Endothelial cell (in vitro differentiated cells): ENCODE measurements around the gene CST7. TPM values are rescaled to one million over a fixed set of nuclear protein-coding genes. Genes with fewer than 3 reads are reported as not detected.

Source experiments
- DNase-seq: peaks from one replicate; pipeline ENCODE4 v3.0.0; 2021; ENCODE audit warnings: low spot score
- H3K27ac Mint-ChIP-seq: one replicate; pipeline ENCODE4 v1.8.0; 2021; ENCODE audit warnings: mixed read lengths, inconsistent platforms; ENCODE audit not compliant: unreplicated experiment
- H3K27me3 Mint-ChIP-seq: one replicate; pipeline ENCODE4 v1.8.0; 2021; ENCODE audit warnings: mild to moderate bottlenecking, moderate library complexity, mixed read lengths, inconsistent platforms; ENCODE audit not compliant: unreplicated experiment
- H3K36me3 Mint-ChIP-seq: one replicate; pipeline ENCODE4 v1.8.0; 2021; ENCODE audit warnings: mild to moderate bottlenecking, low read depth, mixed read lengths, inconsistent platforms; ENCODE audit not compliant: unreplicated experiment
- H3K4me1 Mint-ChIP-seq: one replicate; pipeline ENCODE4 v1.8.0; 2021; ENCODE audit warnings: mild to moderate bottlenecking, mixed read lengths, inconsistent platforms; ENCODE audit not compliant: unreplicated experiment
- H3K4me3 Mint-ChIP-seq: one replicate; pipeline ENCODE4 v1.8.0; 2021; ENCODE audit warnings: mild to moderate bottlenecking, mixed read lengths, inconsistent platforms; ENCODE audit not compliant: unreplicated experiment
- H3K9me3 Mint-ChIP-seq: one replicate; pipeline ENCODE4 v1.8.0; 2021; ENCODE audit warnings: mixed read lengths, inconsistent platforms; ENCODE audit not compliant: unreplicated experiment
- CTCF ChIP-seq: fragments of 200-600 bp; sonication (generic); IDR thresholded peaks from one replicate; pipeline ENCODE4 v1.5.0; 2021; ENCODE audit warnings: antibody characterized with exemption; ENCODE audit not compliant: unreplicated experiment
- total RNA-seq: library from RNA; stranded (reverse); fragmentation: NEBNext Ultra II Directional; extraction: Animal tissue kit (Norgen Biotek cat#: 25700); gene quantifications from one replicate; pipeline ENCODE4 v1.2.1, GENCODE V29; 2021; ENCODE audit not compliant: unreplicated experiment

The CST7 gene
- total RNA-seq, 1 donor from 2014 or later = not detected

GRCh38 chr20:24966317-24967012 is 17.4 kb downstream of the CST7 start:
- no peak for TF ChIP-seq CTCF
- H3K4me1 Mint-ChIP-seq = no peaks in the 10 kb centered on the region
- H3K27me3 Mint-ChIP-seq = no peaks in the 10 kb centered on the region
- no peak overlapping the region for H3K4me3 Mint-ChIP-seq
- no peak for DNase-seq
- H3K9me3 Mint-ChIP-seq = no peaks in the 10 kb centered on the region
- H3K27ac Mint-ChIP-seq = no peak overlapping the region
- H3K36me3 Mint-ChIP-seq = peaks cover 41% of the 10 kb centered on the region

- Mint-ChIP-seq H3K9me3 (no peaks in the 10 kb centered on the region), H3K4me1 (no peaks in the 10 kb centered on the region), H3K36me3 (peaks cover 36% of the 10 kb centered on the region), H3K27me3 (no peaks in the 10 kb centered on the region), H3K27ac (no peak overlapping the region), H3K4me3 (no peak overlapping the region)
- TF ChIP-seq CTCF = no peak
- no peak for DNase-seq
Measured at GRCh38 chr20:24968278-24968800, 19.3 kb downstream of the CST7 start.

GRCh38 chr20:24969186-24970029 is 20.3 kb downstream of the CST7 start:
- no peaks in the 10 kb centered on the region for H3K4me1 Mint-ChIP-seq
- TF ChIP-seq CTCF = no peak
- H3K36me3 Mint-ChIP-seq = peaks cover 40% of the 10 kb centered on the region
- H3K27me3 Mint-ChIP-seq = no peaks in the 10 kb centered on the region
- DNase-seq = no peak
- H3K4me3 Mint-ChIP-seq = no peak overlapping the region
- H3K27ac Mint-ChIP-seq = no peak overlapping the region
- H3K9me3 Mint-ChIP-seq = no peaks in the 10 kb centered on the region

GRCh38 chr20:24970030-24970553 is 21.0 kb downstream of the CST7 start:
- Mint-ChIP-seq H3K9me3 (no peaks in the 10 kb centered on the region), H3K27ac (no peak overlapping the region), H3K36me3 (peaks cover 45% of the 10 kb centered on the region), H3K4me1 (no peaks in the 10 kb centered on the region), H3K4me3 (no peak overlapping the region), H3K27me3 (no peaks in the 10 kb centered on the region)
- TF ChIP-seq CTCF = no peak
- DNase-seq = no peak
